ENCODE measurements around the gene STK4. TPM values are rescaled to one million over a fixed set of nuclear protein-coding genes. Genes with fewer than 3 reads are reported as not detected.
A peak's percentile ranks its signal among the peaks of the same experiment; 100 is the strongest.

The STK4 gene
- total and polyA plus RNA-seq, 2 of the 8 experiments (the other 6 are each of a cell fraction or from before 2014, with no cell fraction given) = 12.0 to 34.3 TPM

DNA sequence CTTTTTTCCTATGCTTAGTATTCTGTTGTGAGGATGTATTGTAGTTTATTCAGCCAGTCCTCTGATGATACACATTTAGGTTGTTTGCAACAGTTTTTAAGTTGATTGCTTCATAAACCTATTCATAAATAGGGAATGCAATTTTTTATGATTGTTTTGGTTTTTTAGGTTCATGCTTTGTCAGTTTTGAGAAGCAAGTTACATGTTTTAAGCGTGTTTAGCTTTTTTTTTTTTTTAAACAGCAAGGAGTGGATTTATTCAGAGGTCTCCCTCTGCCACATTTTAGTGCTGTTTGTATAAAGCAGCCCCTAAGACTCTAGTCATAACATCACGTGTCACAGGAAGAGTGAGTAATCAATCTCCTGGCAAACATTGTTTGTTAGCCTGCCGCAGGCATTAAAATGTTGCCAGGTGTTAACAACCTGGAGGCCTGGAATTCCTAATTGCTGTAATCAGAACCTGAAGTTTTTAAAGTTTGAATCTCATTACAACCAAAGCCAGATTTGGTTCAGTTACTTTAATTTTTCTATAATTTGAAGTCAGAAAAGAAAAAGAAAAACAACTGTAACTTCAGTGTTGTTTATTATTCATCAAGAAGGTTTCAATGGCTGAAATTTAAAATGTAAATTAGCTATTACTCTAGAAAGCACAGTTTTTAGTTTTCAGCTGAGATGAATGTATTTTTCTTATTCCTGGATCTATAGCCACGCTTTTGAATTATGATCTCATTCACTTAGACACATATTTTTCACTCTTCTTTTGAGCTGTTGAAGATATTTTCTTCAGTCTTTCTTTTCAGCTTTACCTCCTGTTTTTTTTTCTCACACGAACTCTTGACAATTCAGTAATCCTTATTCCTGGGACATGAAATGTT, 75.4 kb downstream of the STK4 start (continued):
- TF ChIP-seq, protein P1, sequence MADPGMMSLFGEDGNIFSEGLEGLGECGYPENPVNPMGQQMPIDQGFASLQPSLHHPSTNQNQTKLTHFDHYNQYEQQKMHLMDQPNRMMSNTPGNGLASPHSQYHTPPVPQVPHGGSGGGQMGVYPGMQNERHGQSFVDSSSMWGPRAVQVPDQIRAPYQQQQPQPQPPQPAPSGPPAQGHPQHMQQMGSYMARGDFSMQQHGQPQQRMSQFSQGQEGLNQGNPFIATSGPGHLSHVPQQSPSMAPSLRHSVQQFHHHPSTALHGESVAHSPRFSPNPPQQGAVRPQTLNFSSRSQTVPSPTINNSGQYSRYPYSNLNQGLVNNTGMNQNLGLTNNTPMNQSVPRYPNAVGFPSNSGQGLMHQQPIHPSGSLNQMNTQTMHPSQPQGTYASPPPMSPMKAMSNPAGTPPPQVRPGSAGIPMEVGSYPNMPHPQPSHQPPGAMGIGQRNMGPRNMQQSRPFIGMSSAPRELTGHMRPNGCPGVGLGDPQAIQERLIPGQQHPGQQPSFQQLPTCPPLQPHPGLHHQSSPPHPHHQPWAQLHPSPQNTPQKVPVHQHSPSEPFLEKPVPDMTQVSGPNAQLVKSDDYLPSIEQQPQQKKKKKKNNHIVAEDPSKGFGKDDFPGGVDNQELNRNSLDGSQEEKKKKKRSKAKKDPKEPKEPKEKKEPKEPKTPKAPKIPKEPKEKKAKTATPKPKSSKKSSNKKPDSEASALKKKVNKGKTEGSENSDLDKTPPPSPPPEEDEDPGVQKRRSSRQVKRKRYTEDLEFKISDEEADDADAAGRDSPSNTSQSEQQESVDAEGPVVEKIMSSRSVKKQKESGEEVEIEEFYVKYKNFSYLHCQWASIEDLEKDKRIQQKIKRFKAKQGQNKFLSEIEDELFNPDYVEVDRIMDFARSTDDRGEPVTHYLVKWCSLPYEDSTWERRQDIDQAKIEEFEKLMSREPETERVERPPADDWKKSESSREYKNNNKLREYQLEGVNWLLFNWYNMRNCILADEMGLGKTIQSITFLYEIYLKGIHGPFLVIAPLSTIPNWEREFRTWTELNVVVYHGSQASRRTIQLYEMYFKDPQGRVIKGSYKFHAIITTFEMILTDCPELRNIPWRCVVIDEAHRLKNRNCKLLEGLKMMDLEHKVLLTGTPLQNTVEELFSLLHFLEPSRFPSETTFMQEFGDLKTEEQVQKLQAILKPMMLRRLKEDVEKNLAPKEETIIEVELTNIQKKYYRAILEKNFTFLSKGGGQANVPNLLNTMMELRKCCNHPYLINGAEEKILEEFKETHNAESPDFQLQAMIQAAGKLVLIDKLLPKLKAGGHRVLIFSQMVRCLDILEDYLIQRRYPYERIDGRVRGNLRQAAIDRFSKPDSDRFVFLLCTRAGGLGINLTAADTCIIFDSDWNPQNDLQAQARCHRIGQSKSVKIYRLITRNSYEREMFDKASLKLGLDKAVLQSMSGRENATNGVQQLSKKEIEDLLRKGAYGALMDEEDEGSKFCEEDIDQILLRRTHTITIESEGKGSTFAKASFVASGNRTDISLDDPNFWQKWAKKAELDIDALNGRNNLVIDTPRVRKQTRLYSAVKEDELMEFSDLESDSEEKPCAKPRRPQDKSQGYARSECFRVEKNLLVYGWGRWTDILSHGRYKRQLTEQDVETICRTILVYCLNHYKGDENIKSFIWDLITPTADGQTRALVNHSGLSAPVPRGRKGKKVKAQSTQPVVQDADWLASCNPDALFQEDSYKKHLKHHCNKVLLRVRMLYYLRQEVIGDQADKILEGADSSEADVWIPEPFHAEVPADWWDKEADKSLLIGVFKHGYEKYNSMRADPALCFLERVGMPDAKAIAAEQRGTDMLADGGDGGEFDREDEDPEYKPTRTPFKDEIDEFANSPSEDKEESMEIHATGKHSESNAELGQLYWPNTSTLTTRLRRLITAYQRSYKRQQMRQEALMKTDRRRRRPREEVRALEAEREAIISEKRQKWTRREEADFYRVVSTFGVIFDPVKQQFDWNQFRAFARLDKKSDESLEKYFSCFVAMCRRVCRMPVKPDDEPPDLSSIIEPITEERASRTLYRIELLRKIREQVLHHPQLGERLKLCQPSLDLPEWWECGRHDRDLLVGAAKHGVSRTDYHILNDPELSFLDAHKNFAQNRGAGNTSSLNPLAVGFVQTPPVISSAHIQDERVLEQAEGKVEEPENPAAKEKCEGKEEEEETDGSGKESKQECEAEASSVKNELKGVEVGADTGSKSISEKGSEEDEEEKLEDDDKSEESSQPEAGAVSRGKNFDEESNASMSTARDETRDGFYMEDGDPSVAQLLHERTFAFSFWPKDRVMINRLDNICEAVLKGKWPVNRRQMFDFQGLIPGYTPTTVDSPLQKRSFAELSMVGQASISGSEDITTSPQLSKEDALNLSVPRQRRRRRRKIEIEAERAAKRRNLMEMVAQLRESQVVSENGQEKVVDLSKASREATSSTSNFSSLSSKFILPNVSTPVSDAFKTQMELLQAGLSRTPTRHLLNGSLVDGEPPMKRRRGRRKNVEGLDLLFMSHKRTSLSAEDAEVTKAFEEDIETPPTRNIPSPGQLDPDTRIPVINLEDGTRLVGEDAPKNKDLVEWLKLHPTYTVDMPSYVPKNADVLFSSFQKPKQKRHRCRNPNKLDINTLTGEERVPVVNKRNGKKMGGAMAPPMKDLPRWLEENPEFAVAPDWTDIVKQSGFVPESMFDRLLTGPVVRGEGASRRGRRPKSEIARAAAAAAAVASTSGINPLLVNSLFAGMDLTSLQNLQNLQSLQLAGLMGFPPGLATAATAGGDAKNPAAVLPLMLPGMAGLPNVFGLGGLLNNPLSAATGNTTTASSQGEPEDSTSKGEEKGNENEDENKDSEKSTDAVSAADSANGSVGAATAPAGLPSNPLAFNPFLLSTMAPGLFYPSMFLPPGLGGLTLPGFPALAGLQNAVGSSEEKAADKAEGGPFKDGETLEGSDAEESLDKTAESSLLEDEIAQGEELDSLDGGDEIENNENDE (IDR thresholded peaks at IDR 0.05; ENCODE audit: insufficient replicate concordance, low read length) = peak; percentile 54
- TF ChIP-seq CBX8 (IDR thresholded peaks at IDR 0.05; ENCODE audit: borderline replicate concordance, low read depth, low read length) (no peak), RFX5 (IDR thresholded peaks at IDR 0.05; ENCODE audit: borderline replicate concordance, low read depth, low read length) (peak; percentile 60; the same call in 1 of the 2 replicates), SRF (IDR thresholded peaks at IDR 0.05; ENCODE audit: low read depth, low read length) (no peak), EZH2 (IDR thresholded peaks at IDR 0.05; ENCODE audit: low read depth, low read length, severe bottlenecking) (no peak), RNF2 (IDR thresholded peaks at IDR 0.05; ENCODE audit: borderline replicate concordance, low read depth, low read length, missing control alignments, poor library complexity, severe bottlenecking) (no peak), JUND (IDR thresholded peaks at IDR 0.05; ENCODE audit: low read length) (peak; percentile 42; the same call in 1 of the 2 replicates), TCF12 (IDR thresholded peaks at IDR 0.05; ENCODE audit: low read depth, low read length) (0 out of 2 replicates have a peak, but pooled peaks have one; percentile 53), JUN (IDR thresholded peaks at IDR 0.05; ENCODE audit: low read depth, low read length) (peak; percentile 58; the same call in 1 of the 2 replicates)

Measured in H1 (cell line).